HG03520 (cell line): ENCODE data around the gene TEKT1.
"Not testable (repeated sequence)": the region's sequence is repeated elsewhere in the genome, so short reads cannot be mapped to it uniquely, and the experiment has no call there.

Source experiments
- ATAC-seq: cut with Tn5 transposase; IDR thresholded peaks from one replicate; pipeline ENCODE4 v1.9.1; 2021; ENCODE audit warnings: mild to moderate bottlenecking, moderate library complexity; ENCODE audit not compliant: unreplicated experiment

The TEKT1 gene

DNA sequence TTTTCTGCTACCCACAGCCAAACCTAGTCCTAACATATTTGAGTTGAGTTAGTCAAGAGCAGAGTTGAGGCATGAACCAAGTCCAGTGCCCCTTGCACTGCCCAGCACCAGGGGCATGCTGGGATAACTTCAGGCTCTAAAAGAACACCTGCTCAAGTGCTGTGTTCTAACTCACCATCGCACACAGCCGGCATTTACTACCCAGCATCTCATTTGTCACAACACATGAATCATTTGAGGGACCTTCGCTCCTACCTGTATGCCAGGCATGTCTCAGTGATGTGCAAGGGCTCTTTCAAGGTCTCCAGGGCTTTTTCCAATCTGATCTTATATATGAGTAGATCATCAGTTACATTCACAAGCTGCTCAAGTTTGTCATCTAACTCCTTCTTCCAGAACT lies 12.6 kb downstream of the TEKT1 start:
- ATAC-seq: no peak

DNA sequence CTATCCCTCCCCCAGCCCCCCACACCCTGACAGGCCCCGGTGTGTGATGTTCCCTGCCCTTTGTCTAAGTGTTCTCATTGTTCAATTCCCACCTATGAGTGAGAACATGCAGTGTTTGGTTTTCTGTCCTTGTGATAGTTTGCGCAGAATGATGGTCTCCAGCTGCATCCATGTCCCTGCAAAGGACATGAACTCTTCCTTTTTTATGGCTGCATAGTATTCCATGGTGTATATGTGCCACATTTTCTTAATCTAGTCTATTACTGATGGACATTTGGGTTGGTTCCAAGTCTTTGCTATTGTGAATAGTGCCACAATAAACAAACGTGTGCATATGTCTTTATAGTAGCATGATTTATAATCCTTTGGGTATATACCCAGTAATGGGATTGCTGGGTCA lies 15.2 kb downstream of the TEKT1 start:
- ATAC-seq: not testable (repeated sequence)

DNA sequence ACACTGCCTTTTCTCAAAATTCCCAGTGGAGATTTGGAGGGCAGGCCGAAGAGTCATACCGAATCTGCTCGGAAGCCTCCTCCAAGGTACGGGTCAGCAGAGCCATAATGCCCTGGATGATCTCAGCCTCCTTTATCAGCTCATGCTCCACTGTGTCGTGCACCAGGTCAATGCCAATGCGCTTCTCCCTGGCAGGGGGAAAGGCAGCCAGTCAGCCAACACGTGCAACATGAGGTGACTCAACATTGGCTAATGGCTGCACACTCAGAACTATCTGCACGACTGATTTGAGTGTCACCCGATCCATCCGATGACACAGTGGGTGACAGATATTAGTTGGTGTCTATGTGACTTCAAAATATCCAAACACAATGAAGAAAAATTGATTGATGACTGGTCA lies 15.8 kb downstream of the TEKT1 start:
- no peak for ATAC-seq

DNA sequence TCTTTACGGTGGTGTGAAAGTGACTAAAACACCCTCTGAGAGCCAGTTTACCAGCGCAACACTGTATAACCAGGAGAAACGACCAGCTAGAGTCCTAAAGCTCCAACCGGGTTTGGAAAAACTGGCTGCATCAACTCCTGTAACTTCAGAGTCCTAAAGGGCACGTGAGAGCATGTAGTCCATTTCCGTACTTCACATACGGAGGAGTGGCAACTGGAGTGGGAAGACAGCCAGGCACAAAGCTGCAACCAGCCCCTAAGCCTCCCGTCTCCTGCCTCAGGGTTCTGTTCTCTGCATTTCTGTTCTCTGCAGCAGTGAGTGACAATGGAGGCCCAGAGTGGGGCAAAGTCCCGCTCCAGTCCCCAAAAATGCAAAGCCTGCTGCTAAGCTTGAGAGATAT lies 19.2 kb downstream of the TEKT1 start:
- ATAC-seq: no peak

DNA sequence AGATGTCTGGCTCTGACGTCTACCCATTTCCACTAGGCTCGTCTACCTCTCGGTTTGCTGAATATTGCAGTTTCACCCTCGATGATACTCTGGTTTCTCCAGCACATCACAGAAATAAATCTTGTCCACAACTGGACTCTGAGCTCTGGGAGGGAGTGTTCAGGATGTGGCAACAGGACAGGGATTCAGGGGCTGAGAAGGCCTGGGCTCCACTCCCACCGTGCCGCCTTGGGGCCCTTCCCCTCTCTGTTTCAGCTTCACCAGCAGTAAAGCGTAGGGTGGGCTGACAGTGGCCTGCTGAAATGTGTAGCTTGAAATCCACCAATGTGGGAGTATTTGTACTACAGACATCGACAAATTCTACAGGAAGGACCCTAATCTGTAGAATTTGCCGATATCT lies 20.0 kb downstream of the TEKT1 start:
- ATAC-seq: no peak

DNA sequence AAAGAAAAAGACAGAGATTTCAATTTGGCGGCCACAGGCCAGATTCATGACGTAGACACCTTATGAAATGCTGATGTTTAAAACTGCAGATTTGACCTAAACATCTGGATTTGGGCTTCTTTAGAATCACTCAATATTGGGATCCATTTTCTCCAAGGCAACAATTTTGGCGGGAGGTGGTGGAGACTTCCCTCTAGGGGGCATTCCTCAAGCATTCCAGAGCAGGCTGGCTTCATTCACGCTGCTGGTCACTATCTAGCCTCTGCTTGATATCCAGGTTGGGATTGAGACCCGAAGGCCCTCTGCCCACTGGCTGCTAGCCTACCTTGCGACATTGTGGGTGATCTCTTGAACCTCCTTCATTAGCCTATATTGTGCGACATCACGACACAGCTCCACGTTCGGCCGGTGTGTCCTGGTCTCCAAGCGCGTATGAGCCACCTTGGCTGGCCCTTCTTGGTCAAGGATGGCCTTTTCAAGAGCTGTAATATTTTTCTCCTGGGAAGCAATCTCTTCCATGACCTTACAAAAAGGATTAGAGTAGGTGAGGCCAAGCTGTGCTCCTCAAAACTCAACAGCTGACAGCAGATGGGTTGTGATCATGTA lies 31.0 kb downstream of the TEKT1 start:
- no peak for ATAC-seq

DNA sequence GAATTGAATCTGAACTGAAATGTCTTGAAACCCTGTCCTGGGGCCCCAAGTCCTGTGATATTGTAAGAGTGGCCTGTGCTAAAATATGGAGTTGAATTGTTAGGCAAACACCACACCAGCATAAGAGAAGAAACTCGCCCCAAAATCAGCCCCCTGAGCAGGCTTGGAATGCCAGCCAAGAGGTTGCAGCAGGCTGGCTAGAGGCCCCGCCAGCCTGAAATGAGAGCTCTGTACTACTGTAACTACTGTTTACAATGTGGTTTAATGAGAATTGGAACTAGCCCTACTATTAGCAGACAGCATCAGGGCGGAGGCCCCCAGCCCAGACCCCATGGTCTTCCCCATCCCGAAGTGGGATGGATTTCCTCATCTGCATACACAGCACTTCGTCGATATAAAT lies 31.8 kb downstream of the TEKT1 start:
- ATAC-seq: no peak

DNA sequence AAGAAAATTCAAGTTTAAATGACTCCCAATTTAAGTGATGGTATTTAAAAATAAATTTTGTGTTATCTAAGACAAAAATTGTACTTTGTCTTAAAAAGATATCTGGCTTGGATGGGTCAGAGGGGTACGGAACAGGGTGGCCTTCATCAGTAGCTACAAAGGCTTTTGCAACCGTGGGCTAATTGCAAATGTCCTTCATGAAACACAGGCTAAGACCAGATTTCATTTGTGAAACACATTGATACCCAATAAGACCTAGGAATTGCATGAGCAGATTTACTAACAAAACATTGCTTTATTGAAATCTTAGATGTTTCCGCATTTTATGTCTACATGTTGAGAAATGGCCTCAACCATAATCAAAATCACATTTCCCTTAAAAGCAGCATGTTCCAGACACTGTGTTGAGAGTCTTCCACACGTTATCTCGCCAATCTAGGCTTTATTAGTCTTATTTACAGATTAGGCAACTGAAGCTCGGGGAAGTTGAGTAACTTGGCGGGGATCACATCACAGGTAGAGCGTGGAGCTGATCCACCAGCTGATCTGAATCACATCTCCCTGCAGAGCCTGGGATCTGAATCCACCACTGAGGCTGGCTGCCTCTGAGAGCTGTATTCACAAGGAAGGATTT lies 33.7 kb downstream of the TEKT1 start:
- ATAC-seq: no peak

DNA sequence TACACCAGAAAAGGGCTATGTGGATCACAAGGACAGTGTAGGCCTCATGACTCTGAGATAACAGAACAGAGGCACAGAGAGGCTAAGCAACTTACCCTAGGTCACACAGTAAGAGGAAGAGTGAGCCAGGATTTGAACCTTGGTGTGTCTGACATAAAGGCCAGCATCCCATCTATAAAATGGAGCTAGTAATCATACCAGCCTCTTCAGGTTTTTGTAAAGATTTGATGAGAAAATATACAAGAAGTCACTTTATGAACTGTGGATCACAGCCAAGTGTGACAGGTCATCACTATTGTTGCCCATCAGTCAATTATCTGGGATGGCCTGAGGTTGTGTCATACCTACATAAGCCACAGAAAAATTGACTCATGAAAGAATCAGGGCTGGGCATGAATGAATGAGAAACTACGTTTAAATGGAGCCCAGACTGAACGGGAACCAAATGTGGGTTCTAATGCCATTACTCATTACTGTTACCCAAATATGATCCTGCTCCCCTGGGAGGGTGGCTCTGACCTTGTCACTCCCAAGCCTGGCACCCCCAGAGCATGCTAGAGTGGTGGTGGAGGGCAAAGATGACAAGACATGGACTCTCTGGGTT lies 34.5 kb downstream of the TEKT1 start:
- ATAC-seq: no peak

DNA sequence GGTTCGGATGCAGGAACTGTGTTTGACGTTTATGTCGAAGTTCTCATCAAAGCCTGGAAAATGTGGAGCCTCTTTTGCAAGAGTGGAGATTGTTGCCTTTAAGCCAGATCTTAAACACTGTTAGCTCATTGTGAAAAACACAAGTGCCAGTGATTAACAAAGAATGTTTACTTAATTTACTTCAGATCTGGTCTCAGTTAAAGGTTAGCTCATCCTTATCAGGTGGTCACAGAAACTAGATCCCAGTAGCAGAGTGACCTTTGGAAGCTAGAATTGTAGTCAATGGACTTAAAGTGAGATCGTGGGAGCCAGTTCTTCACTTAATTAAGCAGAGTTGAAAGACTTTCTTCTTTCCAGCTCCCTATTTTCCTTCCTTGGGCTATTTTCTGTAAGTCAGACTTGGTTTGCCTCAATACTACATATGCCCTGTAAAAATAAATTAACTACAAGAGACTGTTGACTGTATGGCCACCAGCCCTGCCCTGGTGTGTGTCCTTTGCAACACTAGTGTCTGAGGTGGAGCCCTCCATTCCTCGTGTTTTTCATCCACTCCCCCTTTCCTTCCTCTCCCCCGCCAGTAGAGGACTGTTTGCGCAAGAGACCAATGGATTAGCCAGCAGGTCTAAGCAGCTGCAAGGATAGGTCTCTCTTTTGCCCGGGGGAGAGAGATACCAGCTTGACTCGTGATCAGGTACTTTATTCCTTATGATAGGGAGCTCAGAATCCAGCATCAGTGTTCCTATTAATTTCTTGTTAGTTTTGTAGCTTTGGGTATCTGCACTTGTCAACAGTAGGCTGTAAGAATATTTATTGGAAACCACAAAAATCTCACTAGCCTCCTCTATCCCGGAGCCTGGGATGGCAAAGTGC lies 35.3 kb downstream of the TEKT1 start:
- no peak for ATAC-seq

DNA sequence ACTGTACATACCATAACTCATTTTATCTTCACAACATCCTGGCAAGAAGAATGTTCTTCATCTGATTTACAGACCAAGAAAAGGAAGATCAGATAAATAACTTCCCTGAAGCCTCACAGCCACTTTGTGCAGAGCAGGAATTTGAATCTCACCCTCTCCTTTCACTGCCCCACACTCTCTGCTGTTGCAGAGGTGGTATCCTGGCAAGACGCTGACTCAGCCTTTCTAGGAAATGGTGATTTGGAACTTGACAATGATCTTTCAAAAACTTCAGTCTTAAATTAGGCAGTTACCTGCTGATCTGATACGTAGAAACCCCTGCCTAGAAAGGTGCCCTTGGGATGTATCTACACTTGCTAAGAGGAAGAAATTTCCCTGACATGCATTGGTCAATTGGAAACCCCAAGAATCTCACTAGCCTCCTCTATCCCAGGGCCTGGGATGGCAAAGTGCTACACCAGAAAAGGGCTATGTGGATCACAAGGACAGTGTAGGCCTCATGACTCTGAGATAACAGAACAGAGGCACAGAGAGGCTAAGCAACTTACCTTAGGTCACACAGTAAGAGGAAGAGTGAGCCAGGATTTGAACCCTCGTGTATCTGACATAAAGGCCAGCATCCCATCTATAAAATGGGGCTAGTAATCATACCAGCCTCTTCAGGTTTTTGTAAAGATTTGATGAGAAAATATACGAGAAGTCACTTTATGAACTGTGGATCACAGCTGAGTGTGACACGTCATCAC lies 37.6 kb downstream of the TEKT1 start:
- no peak for ATAC-seq

DNA sequence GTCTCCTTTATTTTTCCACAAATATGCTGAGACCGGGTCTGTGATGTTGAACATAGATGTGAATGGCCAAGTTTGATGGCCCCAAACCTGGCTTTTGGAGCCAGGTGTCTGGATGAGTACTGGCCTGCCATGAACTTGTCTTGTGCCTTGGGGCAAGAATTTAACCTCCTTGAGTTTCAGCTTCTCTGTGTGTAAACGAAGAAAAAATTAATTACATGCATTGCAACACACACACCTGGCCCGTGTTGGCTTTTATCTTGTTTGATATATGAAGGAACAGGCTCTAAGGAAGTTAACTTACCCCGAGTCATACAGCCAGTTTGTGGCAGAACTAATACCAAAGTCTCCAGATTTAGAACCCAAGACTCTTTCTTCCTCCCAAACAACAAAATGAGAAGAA lies 42.4 kb downstream of the TEKT1 start:
- no peak for ATAC-seq

DNA sequence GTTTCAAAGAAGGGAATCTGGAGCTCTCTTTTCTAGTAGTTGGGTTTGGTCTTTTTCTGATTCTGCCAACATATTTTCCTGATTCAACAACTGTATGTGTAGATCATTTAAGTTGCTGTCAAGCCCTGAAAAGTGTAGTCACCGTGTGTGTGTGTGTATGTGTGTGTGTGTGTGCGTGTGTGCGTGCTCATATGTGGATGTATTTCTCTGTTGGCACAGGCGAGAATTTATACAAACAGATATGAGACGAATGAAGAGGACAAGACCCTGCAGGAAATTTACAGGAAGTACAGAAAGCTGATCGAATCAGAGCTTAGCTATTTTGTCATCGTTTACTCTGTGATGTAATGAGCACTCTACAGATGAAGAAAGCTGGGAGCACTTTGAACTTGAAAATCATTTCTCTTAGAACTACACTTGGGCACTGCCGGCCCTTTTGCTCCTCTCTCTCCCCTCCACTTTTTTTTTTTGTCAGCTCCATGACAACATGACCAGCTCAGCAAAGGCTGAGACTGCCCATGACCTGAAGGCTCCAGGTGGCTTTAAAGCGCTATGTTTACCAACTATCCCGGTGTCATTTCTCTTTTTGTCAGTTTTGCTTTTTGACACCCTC lies 44.3 kb downstream of the TEKT1 start:
- ATAC-seq: no peak

DNA sequence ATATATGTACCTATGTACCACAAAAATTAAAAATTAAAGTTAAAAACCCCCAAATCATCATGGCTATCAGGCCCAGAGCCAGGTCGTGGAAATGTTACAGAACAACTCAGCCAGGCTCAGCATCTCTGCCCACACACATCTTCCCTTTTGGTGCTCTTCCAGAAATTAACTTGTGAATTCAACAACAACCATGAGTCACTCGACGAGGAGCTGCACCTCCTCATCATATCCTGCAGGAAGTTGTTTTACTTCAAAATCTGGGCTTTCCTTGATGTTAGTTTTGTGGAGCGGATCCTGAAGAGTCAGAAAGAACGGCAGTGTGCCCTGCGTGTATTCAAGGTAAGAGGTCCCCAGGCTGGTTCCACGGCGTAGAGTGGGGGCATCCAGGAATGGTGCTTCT lies 44.9 kb downstream of the TEKT1 start:
- ATAC-seq: no peak

DNA sequence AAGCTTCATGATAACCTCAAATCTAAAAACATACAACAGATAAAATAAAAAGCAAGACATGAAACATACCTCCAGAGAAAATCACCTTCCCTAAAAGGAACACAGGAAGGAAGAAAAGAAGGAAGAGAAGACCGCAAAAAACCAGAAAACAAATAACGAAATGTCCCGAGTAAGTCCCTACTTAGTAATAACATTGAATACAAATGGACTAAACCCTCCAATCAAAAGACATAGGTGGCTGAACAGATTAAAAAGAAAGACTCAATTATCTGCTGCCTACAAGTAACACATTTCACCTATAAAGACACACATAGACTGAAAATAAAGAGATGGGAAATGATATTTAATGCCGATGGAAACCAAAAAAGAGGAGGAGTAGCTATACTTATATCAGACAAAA lies 49.3 kb downstream of the TEKT1 start:
- ATAC-seq: no peak

DNA sequence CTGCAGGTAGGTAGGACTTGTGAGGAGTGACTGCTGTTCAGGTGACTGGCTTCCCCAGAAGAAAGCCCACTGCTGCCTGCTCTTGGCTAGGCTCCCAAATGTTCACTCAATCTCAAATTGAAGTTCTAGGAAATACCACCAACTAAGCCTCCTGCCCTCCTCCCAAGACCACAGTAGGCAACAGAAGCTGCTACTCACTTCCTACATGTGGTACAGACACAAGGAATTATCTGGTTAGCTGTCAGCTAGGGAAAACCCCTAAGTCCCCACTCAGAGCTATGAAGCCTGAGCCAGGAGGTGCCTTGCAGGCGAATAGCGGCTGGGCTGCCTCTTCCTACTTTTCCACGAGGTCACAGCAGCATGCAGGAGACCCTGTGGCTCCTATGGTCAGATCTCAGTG lies 50.6 kb downstream of the TEKT1 start:
- ATAC-seq: no peak

DNA sequence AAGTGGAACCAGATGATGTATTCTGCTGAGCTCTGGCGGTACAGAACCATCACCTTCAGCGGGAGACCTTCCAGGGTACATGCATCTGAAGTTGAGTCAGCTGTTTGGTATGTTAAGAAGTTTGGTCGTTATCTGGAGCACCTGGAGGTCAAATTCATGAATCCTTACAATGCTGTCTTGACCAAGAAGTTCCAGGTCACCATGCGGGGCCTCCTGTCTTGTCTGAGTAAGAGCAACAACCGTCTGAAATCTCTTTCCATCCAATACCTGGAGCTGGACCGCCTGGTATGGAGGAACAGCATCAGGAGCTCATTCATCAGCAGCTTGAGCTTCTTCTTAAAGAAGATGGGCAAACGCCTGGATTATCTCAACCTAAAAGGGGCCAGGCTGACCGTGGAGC lies 51.5 kb downstream of the TEKT1 start:
- ATAC-seq: no peak

DNA sequence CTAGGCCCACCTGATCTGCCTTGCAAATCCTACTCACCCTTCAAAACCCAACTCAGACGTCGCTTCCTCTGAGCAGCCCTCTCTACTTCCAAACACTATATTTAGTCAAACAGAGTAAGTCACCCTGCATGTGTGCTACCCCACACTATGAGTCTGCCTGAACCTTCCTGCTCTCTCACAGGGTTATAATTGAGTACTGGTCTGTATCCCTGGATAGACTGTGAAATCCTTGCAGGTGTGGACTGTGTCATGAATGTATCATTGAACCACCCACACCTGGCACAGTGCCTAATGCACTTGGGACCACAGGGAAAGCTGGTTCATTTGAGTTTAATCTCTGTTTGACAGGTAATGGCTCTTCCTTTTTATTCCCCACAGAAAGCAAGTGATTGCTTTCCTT lies 52.1 kb downstream of the TEKT1 start:
- no peak for ATAC-seq

DNA sequence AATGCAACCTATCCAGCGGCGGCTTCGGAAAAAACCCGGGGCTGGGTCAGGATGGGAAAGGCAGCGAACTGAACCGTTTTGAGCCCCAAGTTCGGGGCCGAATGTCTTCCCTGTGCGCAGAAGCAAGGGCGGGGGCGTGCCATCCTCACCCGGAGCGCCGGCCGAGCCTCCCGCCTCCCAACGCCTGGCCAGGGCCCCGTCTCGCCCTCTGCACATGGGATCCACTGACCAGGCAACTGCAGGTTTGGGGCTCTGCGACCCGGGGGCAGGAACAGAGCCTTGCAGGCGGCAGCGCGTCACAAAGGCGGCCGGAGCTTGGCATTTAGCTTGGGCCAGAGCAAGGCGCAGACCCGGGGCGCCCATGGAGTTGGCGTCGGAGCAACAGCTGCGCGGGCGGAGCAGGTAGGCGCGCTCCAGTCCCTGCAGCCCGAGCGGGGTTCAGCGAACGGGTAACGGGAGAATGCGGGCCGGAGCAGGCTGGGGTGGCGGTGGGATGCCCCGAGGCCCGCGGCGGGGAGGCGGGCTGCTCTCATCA lies 55.6 kb downstream of the TEKT1 start, which contains the start of gene FBXO39:
TSS of gene FBXO39 (plus strand) at position 345 of the 535 bp plus-strand sequence. CDS start 3,654 bp downstream, outside the sequence.
- ATAC-seq: no peak

DNA sequence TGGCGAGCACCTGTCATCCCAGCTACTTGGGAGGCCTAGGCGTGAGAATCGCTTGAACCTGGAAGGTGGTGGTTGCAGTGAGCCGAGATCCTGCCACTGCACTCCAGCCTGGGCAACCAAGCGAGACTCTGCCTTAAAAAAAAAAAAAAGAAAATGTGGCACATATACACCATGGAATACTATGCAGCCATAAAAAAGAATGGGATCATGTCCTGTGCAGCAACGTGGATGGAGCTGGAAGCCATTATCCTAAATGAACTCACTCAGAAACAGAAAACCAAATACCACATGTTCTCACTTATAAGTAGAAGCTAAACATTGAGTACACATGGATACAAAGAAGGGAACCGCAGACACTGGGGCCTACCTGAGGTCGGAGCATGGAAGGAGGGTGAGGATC lies 56.6 kb downstream of the TEKT1 start:
- not testable (repeated sequence) for ATAC-seq
